Stimulated activated CD8-positive, alpha-beta memory T cell treated with anti-CD3 and anti-CD28 coated beads, Interleukin-12 subunit alpha, Interleukin-12 subunit beta, amount 100 ng/mL, for 24 hours (primary cell): ENCODE results near the gene TCL1B.
"Not testable (repeated sequence)": the region's sequence is repeated elsewhere in the genome, so short reads cannot be mapped to it uniquely, and the experiment has no call there.

ENCODE experiments used
- DNase-seq: peaks from one replicate; pipeline ENCODE4 v3.0.0-alpha.2; 2020; ENCODE audit errors: extremely low read depth

TCL1B gene, protein sequence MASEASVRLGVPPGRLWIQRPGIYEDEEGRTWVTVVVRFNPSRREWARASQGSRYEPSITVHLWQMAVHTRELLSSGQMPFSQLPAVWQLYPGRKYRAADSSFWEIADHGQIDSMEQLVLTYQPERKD

DNA sequence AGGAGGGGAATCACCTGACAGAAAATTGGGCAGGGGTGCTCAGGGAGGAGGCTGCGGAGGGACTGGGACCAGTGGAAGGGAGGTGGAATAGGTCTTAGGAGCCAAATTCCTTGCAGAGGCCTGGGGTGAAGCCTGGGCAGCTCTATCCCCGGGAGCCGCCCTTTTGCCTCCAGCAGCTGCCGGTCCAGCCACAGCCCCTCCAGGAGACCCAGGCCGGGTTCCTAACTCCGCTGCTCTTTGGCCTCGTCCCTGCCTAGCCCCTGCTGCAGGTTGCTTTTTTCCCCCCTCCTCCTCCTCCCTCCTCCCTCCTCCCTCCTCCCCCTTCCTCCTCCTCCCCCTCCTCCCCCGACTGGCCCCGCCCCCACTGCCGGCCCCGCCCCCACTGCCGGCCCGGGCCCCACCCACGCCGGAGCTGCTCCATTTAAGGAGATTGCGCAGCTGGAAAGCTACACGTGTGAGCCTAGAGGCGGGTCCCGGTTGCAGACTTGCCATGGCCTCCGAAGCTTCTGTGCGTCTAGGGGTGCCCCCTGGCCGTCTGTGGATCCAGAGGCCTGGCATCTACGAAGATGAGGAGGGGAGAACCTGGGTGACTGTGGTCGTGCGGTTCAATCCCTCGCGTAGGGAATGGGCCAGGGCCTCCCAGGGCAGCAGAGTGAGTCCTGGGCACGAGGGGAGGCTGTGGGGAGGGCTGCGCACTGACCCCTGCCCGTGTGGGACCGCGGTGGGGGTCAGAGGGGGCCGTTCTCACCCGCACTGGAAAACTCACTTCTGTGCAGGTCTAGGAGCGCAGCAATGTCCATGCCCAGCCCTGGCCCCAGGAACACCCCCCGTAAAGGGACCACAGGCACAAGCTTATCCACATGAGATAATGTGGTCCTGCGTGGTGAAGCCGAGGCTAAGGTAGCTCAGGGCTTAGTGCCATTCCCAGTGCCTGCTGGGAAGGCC is at the start of gene TCL1B:
Gene TCL1B (plus strand): TSS at position 449 of the 945 bp plus-strand sequence. CDS start 42 bp downstream, at position 491.
- no peak for DNase-seq

DNA sequence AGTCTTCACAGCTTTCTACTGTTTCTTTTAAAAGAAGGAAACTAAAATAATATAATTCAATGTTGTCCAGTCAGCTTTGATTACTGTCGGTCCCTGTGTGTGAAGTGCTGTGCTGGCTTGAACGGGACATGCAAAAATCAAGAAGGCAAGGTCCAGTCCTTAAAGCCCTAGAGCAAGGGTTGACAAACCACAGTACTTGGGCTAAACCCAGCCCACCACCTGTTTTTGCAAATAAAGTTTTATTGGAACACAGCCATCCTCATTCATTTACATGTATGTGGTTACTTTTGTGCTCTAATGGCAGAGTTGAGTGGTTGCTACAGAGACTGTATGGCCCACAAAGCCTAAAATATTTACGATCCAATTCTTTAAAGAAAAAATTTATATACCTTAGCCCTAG is 41.2 kb upstream of the TCL1B start:
- no peak for DNase-seq

DNA sequence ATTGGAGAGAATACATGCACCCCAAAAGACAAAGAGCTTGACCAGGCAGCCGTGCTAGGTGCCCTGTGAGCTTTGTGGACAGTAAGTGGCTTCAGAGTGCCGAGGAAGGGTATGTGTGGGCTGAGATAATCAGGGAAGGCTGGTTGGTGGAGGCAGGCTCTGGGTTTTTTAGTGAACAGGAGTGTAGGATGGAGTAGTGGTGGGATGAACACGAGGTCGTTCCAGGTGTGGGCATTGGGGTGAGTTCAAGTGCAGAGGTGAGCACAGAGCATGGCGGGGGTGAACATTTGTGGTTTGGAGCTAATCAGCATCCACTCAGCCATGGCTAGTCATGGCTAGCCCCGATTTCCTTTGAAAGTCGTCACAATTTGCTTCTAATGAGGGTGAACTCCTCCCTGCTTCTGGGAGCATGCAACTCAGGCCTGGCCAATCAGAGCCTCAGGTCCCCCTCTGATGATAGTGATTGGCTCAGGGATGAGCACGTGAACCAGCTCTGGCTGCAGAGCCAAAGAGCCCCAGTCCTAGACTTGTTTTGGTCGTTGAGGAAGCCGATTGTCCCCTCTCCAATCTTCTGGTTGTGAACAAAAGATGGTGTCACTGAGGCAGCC is 40.7 kb upstream of the TCL1B start:
- no peak for DNase-seq

DNA sequence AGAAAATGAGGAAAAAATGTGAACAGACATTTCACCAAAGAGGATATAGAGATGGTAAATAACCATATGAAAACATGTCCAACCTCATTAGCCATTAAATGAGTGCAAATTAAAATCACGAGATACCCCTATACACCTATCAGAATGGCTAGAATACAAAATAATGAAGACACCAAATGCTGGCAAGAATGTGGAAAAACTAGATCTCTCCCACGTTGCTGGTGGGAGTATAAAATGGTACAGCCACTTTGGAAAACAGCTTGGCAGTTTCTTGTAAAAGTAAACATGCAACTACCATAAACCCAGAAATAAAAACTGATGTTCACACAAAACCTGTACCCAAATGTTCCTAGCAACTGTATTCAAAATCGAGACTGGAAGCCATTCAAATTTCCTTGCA is 38.3 kb upstream of the TCL1B start:
- no peak for DNase-seq

DNA sequence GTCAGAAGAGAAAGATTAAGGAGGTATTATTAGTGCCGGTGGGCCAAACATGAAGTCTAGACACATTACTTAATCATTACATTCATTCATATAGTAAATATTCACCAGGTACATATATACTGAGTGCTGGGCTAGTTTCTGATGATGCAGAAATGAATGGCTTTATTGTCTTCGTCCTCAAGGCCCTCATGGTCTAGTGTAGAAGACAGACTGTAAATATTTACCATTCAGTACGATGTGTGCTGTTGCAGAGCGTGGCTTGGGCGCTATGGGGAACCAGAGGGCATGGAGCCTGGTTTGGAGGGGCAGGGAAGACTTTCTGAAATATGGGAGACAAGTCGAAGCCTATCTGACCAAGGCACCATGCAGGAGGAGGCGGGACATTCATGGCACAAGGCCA is 37.0 kb upstream of the TCL1B start:
- DNase-seq = no peak

DNA sequence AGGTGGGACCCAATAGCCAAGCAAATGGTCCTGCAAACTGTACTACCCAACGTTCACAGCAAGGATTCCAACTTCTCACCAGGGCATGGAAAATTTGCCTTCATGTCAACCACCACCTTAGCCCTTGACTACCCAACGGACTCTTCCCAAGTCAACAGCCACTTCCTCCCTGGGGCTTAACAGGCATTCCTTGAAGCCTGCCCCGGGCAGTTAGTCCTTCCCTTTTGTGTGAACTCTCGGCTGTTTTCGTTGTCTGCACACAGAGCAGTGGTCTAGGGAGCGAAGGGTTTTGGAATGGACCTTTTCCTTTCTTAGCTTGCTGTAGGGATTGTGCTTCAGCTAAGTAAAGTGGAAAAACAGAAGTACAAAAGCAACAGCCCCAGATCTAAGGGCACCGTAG is 35.2 kb upstream of the TCL1B start:
- DNase-seq = no peak

DNA sequence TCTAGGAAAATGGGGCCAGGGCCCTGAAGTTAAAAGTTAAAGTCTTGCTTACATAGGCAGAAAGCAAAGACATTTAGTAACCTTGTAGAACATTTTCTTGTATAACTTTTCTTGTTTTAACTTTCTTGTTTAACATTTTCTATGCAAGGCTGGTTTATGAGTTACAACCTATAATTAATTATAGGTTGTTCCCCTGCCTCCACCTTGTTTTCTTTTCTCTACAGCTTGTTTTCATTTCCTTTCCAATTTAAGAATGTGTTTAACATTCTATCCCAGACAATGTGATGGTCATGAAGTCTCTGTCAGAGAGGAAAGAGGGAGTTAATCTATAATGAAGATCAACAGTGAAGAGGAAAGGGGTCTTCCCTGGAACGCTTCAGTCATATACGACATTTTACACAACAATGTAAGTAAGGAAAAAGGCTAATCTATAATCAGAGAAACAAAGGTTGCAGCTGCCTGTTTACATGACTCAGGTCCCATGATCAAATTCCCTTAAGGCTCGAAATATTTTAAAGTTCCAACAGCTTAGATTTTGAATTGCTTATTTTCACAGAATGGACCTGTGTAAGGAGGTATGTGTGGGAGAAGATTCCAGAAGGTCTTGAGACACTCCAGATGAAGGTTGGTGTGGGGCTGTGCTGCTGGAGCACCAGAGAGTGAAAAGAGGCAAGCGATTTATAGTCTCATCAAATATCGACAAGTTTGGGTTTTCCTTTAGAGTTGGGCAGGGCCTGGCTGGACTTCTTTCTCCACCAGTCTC is 34.2 kb upstream of the TCL1B start:
- DNase-seq = no peak

DNA sequence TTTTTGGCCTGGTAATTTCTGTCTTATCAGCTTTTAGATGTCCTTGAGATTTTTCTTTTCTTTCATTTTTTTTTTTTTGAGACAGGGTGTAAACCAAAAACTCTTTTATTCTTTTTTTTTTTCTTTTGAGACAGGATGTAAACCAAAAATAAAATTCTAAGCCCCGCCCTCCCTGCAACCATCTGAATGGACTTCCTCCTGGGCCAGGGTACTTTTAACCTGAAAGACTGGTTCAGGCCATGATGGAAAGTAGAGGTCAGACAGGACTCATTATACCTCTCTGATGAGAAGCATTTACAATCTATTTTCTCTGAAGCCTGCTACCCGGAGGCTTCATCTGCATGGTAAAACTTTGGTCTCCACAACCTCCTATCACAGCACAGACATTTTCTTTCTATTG is 33.5 kb upstream of the TCL1B start:
- no peak for DNase-seq

DNA sequence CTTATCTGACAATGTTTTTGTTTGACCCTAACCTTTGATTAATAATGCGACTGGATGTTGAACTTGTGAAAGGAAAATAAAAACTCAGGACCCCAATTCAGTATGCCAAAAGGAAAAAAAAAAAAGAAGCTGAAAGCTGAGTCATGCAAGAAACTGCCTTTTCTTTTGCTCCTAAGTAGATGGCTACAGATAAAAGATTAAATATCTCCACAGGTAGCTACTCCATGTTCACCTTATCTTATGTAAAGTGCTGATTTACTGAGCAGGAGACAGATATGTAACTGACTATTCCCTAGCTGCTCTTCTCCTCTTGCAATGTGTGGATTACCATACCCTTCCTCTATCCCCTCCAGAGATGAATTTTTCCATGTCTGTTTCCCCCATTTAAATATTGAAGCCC is 30.8 kb upstream of the TCL1B start:
- no peak for DNase-seq

DNA sequence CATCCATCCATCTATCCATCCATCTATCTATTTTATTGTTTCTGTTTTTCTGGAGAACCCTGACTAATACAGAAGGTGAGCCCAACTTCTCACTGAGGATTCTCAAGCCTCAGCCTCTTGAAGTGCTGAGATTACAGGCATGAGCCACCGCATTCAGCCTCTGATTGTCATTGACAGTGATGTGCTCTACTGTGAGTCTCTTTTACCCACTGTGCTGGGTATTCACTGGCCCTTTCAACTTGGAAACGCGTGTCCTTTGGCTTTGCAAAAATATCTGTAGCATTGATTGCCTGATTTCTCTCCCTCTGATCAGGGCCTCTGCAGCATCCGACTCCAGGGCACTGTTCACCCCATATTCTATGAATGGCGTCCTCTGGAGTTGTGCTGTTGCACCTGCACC is 29.6 kb upstream of the TCL1B start:
- DNase-seq = no peak

DNA sequence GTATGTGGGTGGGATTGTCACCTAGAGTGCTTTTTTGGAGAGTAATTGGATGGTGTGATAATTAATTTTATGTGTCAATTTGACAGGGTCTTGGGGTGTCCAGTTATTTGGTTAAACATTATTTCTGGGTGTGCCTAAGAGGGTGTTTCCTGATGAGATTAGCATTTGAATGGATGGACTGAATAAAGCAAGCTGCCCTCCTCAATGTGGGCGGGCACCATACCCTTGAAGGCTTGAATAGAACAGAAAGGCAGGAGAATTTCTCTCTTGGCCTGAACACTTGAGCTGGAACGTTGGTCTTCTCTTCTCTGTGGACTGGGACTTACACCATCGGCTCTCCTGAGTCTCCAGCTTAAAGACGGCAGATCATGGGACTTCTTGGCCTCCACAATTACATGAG is 28.8 kb upstream of the TCL1B start:
- DNase-seq = no peak

DNA sequence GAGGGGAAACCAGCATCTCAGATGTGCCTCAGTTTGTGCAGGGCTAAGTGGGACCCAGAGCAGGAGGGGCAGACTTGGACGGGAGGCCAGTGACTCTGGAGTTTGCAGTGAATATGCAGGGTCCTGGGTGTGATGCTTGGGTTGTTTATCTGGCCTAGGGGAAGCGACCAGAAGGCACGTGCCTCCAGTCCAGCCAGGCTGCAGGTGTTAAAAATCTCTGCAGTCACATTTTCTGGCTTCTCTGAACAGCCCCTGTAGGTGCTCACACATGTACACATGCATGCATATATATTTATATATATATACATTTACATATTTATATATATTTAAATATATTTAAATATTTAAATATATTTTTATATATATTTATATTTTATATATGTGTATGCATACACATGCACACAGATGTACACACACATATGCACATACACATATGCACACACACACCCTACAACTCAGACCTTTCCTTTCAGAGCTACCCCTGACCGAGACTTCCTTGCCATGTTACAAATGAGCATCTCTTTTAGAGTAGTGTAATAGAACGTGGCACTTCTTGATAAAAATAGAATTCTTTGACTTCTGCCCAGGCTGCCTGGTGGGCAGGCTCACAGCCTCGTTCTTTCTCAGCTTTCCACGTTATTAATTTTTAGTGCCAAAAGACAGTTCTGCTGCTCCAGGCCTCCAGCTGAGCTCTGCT is 26.8 kb upstream of the TCL1B start:
- no peak for DNase-seq

DNA sequence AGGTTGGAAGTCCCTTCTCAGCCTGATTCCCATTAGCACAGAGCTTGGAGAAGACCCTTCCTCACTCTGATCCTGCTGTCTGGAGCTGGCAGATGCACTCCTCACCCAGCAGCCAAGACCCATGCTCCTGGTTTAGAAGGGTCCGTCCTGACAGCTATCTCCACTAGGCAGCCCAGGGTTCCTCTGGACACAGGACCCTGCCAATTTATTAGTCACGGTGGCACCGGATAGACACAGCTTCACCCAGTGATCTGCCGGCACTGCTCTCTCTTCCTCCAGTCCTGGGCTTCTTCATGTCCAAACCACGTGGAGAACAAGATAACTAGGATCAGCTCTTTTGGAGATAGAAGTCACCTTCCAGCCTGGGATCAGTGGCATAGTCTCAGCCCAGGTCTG is 26.2 kb upstream of the TCL1B start:
- DNase-seq = no peak

DNA sequence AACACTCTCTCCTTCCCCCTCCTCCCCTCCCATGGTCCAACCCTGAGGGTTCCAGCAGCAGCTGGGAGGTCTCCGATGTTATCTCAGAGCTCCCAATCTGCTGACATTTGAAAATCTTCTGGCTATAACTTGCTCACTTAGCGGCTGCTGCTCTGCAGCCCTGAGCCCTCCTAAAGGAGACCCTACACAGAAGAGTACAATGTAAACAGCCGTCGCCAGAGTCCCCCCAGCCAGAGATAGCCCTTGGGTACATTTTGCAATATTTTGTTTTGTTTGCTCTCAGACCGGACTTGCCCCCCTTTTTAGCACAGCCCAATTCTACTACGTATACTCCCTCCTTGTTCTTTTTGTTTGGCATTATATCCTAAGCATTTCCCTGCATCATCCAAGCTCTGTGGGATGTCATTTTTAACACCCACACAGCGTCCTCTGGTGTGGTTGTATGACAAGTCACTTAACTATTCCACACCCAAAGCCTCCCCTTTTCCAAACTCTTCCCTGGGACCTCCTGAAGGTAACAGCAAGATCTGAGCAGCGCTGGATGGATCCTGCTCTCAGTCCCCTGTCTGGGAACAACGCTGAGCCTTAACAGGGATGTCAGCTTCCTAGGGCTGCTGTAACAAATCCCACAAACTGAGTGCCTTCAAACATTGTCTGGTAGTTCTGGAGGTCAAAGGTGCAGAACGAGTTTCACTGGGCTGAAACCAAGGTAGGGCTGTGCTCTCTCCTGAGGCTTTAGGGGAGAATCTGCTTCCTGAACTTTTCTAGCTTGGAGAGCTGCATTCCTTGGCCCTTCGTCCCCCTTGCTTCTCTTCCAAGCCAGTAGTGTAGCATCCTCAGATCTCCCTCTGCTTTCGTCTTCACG is 25.3 kb upstream of the TCL1B start:
- no peak for DNase-seq

DNA sequence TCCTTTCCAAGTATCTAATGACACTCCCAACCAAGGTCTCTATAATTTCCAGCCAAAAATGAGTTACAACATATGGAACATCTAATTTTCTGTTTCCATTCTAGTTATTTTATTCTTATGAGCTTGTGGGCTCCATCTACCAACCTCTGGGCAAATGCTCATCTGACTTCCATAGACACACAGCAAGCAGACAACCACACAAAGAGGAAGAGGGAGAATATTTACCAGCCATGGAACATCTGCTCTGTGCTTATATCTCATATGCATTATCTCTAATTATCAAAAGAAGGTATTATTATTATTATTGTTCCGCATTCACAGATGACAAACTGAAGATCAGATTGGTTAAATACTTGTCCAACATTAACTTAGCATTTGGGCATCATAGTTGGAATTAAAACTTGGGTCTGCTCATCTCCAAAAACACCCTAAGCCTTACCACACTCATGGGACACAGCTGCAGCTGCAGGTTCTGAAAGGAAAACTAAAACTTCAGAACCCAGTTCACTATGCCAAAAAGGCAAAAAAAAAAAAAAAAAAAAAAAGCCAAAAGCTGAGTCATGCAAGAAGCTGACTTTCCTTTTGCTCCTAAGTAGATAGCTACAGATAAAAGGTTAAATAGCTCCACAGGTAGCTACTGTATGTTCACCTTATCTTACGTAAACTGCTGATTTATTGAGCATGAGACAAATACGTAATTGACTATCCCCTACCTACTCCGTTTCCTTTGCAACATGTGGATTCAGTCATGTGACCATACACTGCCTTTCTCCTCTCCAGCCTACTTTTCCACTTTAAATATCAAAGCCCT is 23.6 kb upstream of the TCL1B start:
- DNase-seq = no peak

DNA sequence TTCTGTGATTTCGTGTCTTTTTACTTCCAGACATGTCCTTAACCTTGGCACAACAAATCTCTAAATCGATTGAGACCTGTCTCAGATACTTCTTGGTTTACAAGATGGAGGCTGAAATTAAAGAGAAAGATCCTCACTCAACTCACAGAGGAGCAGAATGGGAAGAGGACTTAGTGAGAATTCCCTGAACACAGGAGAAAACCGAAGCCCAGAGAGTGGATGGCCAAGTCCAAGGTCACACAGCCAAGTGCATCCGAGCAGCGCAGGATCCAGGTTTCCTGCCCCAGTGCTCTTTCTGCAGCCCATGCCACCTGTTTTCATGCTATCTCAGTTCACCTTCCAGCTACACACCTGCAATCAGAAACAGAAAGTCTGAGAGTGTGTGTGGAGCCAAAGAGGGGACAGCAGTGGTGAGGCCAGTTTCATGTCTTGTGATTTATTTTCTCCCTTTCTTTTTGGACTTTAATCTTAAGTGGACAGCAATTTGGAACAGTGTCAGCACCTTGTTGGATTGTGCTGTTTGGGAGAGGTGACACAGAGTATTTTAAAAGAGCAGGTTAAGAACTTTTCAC is 22.9 kb upstream of the TCL1B start:
- no peak for DNase-seq

DNA sequence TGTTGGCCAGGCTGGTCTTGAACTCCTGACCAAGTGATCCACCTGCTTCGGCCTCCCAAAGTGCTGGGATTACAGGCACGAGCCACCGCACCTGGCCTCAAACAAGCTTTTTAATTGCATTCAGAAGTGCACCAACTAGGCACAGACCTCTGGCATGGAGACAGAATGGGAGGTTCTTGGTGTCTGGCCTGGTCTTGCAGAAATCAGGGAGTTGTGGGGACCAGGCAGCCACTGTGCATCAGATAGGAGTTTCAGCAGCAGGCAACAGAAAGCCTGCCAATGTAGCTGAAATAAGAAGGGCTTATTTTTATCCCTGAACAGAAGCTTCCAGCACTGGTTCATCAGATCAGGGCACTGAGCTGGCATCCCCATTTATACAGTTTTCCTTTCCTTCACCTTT is 22.2 kb upstream of the TCL1B start:
- no peak for DNase-seq

DNA sequence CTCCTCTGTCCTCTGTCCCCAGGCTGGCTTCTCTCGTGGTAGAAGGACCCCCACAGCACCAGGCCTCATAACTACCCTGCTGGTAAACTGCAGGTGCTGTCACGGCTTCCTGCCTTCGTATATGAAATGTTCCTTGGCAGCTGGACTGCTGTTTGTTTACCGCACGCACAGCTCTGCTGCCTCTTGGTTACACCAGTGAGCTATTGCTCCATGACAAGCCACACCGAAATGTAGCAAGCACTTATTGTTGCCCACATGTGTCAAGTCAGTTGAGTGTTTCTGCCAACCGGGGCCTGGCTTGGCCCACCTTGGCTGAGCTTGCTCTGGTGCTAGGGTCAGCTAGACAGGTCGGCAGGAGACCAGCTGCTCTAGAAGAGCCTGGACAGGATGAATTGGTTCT is 21.7 kb upstream of the TCL1B start:
- no peak for DNase-seq

DNA sequence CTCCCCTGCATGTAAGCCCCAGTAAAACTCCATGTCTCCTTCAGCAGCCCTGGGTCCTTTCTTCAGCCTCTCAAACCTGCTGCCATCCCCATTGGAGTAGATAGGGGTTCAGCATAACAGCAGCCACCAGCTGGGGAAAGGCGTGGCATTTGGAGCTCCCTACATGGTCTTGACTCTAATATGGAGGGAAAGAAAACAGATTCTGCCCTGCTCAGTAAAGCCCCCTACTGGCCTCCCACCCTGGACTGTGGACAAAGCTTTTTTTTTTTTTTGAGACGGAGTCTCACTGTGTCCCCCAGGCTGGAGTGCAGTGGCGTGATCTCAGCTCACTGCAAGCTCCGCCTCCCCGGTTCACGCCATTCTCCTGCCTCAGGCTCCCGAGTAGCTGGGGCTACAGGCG is 20.7 kb upstream of the TCL1B start:
- not testable (repeated sequence) for DNase-seq

DNA sequence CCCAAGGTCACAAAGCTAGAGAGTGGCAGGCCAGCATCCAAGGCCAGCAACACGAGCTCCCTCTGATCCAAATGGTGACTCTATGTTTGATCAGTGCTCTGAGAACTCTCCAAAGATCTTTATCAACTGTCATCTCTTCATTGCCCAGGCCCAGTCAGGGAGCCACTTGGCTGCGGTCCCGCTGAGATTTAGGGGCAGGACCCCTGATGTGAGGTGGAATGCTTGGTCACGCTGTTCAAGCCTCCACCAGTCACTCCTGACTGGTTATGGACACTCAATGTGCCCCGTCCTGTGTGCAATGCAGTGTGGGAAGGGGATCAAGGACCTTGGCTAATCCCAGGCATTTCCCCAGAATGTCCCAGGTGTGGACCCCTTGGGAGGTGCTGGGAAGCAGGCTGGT is 19.8 kb upstream of the TCL1B start:
- DNase-seq = no peak
